GM06990 (cell line): ENCODE results near the gene CRYBG2.

Experiments
- DNase-seq: peaks from one replicate; pipeline ENCODE4 v3.0.0-alpha.2; 2011; ENCODE audit not compliant: insufficient read length; ENCODE audit errors: extremely low read depth
- H3K27me3 ChIP-seq: replicated peaks from 2 replicates; pipeline ENCODE4 v1.6.0; 2011; ENCODE audit warnings: low read length; ENCODE audit not compliant: control insufficient read depth, insufficient read depth
- H3K36me3 ChIP-seq: 2 replicates; pipeline ENCODE4 v1.5.1; 2011; ENCODE audit warnings: low read length; ENCODE audit not compliant: control insufficient read depth, insufficient read depth
- H3K4me3 ChIP-seq: replicated peaks from 2 replicates; pipeline ENCODE4 v1.5.1; 2011; ENCODE audit warnings: low read depth, mild to moderate bottlenecking, control low read depth, low read length
- CTCF ChIP-seq: IDR thresholded peaks from 2 replicates; pipeline ENCODE4 v1.5.1; 2011; ENCODE audit warnings: low read length, control low read depth, mild to moderate bottlenecking, inconsistent platforms; ENCODE audit not compliant: insufficient read depth, poor library complexity, severe bottlenecking

The CRYBG2 gene

GRCh38 chr1:26288311-26288941, 65.5 kb downstream of the CRYBG2 start:
- no peak for TF ChIP-seq CTCF
- Histone ChIP-seq H3K27me3 (no peaks in the 10 kb centered on the region), H3K4me3 (no peak overlapping the region), H3K36me3 (no peaks in the 10 kb centered on the region)
- peak; percentile 63 for DNase-seq

GRCh38 chr1:26287811-26288210, 66.1 kb downstream of the CRYBG2 start:
- no peak overlapping the region for H3K4me3 ChIP-seq
- no peaks in the 10 kb centered on the region for H3K27me3 ChIP-seq
- no peak for TF ChIP-seq CTCF
- no peak for DNase-seq
- no peaks in the 10 kb centered on the region for H3K36me3 ChIP-seq

GRCh38 chr1:26287033-26287711, 66.8 kb downstream of the CRYBG2 start:
- no peak overlapping the region for H3K4me3 ChIP-seq
- TF ChIP-seq CTCF, result no peak
- no peaks in the 10 kb centered on the region for H3K27me3 ChIP-seq
- peaks cover 2% of the 10 kb centered on the region; the same call in 1 of the 2 replicates for H3K36me3 ChIP-seq
- peak; percentile 71 for DNase-seq

GRCh38 chr1:26286064-26286416, 67.9 kb downstream of the CRYBG2 start:
- Histone ChIP-seq H3K4me3 (no peak overlapping the region), H3K27me3 (no peaks in the 10 kb centered on the region), H3K36me3 (peaks cover 2% of the 10 kb centered on the region; the same call in 1 of the 2 replicates)
- no peak for TF ChIP-seq CTCF
- DNase-seq, result no peak

GRCh38 chr1:26285366-26286063, 68.4 kb downstream of the CRYBG2 start:
- no peaks in the 10 kb centered on the region for H3K27me3 ChIP-seq
- DNase-seq, result peak; percentile 58
- peaks cover 2% of the 10 kb centered on the region; the same call in 1 of the 2 replicates for H3K36me3 ChIP-seq
- TF ChIP-seq CTCF, result peak; percentile 63
- no peak overlapping the region for H3K4me3 ChIP-seq
